Measurements from ENCODE around the gene HP1BP3. TPM values are rescaled to one million over a fixed set of nuclear protein-coding genes. Genes with fewer than 3 reads are reported as not detected.

Gene HP1BP3
- total RNA-seq, 1 donor from 2014 or later: 257 TPM

DNA sequence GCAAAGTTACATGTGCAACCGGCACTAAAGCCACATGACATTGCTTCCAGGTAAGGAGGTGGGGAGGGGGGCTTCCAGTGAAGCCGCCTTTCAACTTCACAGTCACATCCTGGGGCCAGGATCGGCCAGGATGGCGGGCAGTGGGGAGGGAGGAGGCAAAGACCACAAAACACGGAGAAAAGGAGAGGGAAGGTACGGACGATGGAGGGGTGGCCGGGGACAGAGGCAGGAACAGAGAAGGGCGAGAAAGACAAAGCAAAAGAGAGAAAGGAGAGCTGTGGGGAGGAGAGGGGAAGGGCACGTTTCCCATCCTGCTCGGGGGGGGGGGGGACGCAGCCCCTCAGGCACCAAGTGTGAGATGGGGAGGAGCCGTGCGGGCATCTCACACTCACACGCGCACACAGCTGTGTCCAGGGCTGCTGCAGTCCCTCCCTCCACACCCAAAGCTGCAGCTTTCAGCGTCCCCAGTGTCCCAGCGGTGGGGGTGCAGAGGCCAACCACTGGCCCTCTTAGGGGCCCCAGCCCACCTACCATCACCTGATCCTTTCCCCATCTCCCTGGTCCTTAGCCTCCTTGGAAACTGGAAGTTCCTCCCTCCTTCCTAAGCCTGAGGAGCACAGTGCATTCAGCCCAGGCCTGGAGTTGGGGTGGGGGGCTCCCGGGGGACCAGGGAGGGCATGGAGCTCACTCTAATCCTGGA, 57.0 kb downstream of the HP1BP3 start:
- TF ChIP-seq EZH2phosphoT487 (IDR thresholded peaks at IDR 0.05) (no peak), EZH2 (IDR thresholded peaks at IDR 0.05) (peak; percentile 19)
- TF ChIP-seq, protein P1, sequence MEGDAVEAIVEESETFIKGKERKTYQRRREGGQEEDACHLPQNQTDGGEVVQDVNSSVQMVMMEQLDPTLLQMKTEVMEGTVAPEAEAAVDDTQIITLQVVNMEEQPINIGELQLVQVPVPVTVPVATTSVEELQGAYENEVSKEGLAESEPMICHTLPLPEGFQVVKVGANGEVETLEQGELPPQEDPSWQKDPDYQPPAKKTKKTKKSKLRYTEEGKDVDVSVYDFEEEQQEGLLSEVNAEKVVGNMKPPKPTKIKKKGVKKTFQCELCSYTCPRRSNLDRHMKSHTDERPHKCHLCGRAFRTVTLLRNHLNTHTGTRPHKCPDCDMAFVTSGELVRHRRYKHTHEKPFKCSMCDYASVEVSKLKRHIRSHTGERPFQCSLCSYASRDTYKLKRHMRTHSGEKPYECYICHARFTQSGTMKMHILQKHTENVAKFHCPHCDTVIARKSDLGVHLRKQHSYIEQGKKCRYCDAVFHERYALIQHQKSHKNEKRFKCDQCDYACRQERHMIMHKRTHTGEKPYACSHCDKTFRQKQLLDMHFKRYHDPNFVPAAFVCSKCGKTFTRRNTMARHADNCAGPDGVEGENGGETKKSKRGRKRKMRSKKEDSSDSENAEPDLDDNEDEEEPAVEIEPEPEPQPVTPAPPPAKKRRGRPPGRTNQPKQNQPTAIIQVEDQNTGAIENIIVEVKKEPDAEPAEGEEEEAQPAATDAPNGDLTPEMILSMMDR (IDR thresholded peaks at IDR 0.05): no peak
- DNase-seq (ENCODE audit: low spot score): no peak
- Histone ChIP-seq H3K27me3 (peaks cover 58% of the 10 kb centered on the region), H3F3A (ENCODE audit: low read depth) (peaks cover 25% of the 10 kb centered on the region), H3K27ac (no peak overlapping the region), H3K9me3 (ENCODE audit: low read depth) (no peaks in the 10 kb centered on the region), H3K4me2 (peak overlapping the region; percentile 69), H4K20me1 (ENCODE audit: low read depth) (peaks cover 32% of the 10 kb centered on the region), H3K4me1 (peaks cover 36% of the 10 kb centered on the region), H2AFZ (replicated peaks) (no peak overlapping the region), H3K79me2 (ENCODE audit: low read depth) (no peaks in the 10 kb centered on the region), H3K4me3 (peak overlapping the region; percentile 19), H3K9ac (no peak overlapping the region), H3K36me3 (no peaks in the 10 kb centered on the region)
- Mint-ChIP-seq H3K27ac (no peak overlapping the region), H3K4me1 (peaks cover 19% of the 10 kb centered on the region), H3K9me3 (no peaks in the 10 kb centered on the region), H3K27me3 (ENCODE audit: insufficient read depth, low read depth) (peaks cover 24% of the 10 kb centered on the region), H3K4me3 (peak overlapping the region; percentile 83), H3K36me3 (no peaks in the 10 kb centered on the region)

DNA sequence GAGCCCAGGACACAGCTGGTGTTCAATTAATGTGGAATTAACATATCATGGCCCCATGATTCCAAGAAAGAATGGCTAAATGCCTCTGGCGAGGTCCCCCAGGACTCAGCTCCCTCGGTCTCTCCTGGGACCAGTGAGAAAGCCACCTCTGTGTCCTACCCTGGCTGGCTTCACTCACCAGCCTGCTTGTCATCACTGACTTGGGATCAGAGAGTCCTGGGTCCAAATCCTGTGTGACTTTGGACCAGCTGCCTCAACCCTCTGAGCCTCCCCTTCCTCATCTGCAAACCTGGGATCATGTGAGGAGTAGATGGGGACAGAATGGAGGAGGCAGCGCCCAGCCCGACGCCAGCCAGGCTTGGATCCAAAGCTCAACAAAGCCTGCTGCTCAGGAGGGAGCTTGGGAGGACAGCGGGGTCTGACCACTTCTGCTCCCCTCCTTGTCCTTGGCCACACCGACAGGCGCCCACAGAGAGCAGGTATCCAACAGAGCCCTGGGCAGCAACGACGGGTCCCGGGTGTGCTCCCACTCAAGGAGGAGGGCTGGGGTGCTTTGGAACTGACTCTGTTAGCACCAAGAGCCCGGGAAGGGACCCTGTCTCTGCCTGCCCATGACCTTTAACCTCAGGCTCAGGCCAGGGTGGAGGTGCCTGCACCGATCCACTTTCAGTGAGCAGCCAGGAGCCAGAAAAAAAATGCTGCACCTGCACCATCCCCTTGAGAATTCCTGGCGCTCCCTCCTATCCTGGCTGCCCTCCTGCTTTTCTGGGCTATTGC, 57.8 kb downstream of the HP1BP3 start:
- H3K4me1 Mint-ChIP-seq: peaks cover 19% of the 10 kb centered on the region
- Histone ChIP-seq H4K20me1 (ENCODE audit: low read depth) (peaks cover 32% of the 10 kb centered on the region), H3K27ac (no peak overlapping the region), H3K4me2 (peak overlapping the region; percentile 69), H3K4me3 (peak overlapping the region; percentile 19), H2AFZ (replicated peaks) (no peak overlapping the region), H3K9me3 (ENCODE audit: low read depth) (no peaks in the 10 kb centered on the region), H3K79me2 (ENCODE audit: low read depth) (no peaks in the 10 kb centered on the region), H3K9ac (no peak overlapping the region), H3K4me1 (peaks cover 36% of the 10 kb centered on the region), H3K36me3 (no peaks in the 10 kb centered on the region), H3K27me3 (peaks cover 54% of the 10 kb centered on the region), H3F3A (ENCODE audit: low read depth) (peaks cover 25% of the 10 kb centered on the region)
- peaks cover 24% of the 10 kb centered on the region for H3K27me3 Mint-ChIP-seq (ENCODE audit: insufficient read depth, low read depth)
- no peak overlapping the region for H3K27ac Mint-ChIP-seq
- TF ChIP-seq EZH2 (IDR thresholded peaks at IDR 0.05): no peak
- TF ChIP-seq EZH2phosphoT487 (IDR thresholded peaks at IDR 0.05): no peak
- TF ChIP-seq, protein P1 (IDR thresholded peaks at IDR 0.05): no peak
- peak overlapping the region; percentile 83 for H3K4me3 Mint-ChIP-seq
- H3K36me3 Mint-ChIP-seq: no peaks in the 10 kb centered on the region
- no peaks in the 10 kb centered on the region for H3K9me3 Mint-ChIP-seq
- no peak for DNase-seq (ENCODE audit: low spot score)

DNA sequence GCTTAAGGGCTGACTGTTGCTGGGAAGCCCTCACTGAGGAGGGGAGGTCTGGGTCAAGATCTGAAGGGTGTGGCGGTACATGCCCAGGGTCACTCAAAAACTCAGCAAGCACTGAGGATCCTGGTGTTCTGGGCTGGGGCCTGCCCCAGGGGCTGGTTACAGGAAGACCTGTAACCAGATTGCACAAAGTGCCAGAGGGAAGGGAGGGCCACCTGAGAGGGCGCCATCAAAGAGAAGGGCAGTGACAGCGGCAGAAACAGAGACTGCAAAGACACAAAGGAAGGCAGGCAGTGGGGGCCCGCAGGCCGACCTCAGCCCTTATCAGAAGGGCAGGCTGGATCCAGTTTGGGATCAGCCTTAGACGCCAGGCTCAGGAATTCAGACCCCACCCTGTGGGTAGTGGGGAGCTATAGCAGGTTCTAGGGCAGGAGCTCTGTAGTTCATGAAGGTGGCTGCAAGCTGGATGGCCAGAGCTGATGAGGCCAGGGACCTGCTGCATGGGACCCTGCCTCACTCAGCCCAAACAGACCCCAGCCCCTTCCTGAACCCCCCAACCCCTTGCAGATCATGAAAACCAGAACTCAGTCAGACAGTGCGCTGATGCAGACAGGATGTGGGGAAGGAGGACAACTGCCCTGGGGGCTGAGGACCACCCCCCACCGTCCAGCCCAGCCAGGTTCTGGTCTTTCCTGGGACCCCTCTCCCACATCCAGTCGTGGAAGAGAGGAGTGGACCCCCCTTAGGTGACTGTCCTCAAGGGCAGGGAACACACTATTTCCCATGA, 58.5 kb downstream of the HP1BP3 start:
- peak overlapping the region; percentile 9 for H3K27ac Mint-ChIP-seq
- peaks cover 19% of the 10 kb centered on the region for H3K27me3 Mint-ChIP-seq (ENCODE audit: insufficient read depth, low read depth)
- peak overlapping the region; percentile 17 for H3K4me3 Mint-ChIP-seq

More for the DNA sequence above, 58.5 kb downstream of the HP1BP3 start:
- no peaks in the 10 kb centered on the region for H3K36me3 Mint-ChIP-seq
- Histone ChIP-seq H3K27me3 (peaks cover 47% of the 10 kb centered on the region), H2AFZ (replicated peaks) (no peak overlapping the region), H4K20me1 (ENCODE audit: low read depth) (peaks cover 31% of the 10 kb centered on the region), H3K9ac (no peak overlapping the region), H3K9me3 (ENCODE audit: low read depth) (no peaks in the 10 kb centered on the region), H3K4me2 (peak overlapping the region; percentile 32), H3F3A (ENCODE audit: low read depth) (peaks cover 20% of the 10 kb centered on the region), H3K79me2 (ENCODE audit: low read depth) (no peaks in the 10 kb centered on the region), H3K27ac (no peak overlapping the region), H3K36me3 (no peaks in the 10 kb centered on the region), H3K4me3 (no peak overlapping the region), H3K4me1 (peaks cover 33% of the 10 kb centered on the region)
- DNase-seq (ENCODE audit: low spot score): no peak
- no peaks in the 10 kb centered on the region for H3K9me3 Mint-ChIP-seq
- TF ChIP-seq EZH2phosphoT487 (IDR thresholded peaks at IDR 0.05) (no peak), EZH2 (IDR thresholded peaks at IDR 0.05) (no peak)
- TF ChIP-seq, protein P1 (IDR thresholded peaks at IDR 0.05): no peak
- peaks cover 19% of the 10 kb centered on the region for H3K4me1 Mint-ChIP-seq
